ENCODE results near the gene ITGA8.

Gene ITGA8

GRCh38 chr10:15472431-15473395 lies 247.0 kb downstream of the ITGA8 start:
- Histone ChIP-seq H3K27ac (no peak overlapping the region), H3K27me3 (peaks cover 16% of the 10 kb centered on the region), H3K36me3 (no peaks in the 10 kb centered on the region), H3K4me3 (ENCODE audit: low read depth in 1 of 2, low read length in 1 of 2) (no peak overlapping the region), H3K4me1 (ENCODE audit: control insufficient read depth in 1 of 2, insufficient read depth in 1 of 2, low read depth in 1 of 2, low read length in 1 of 2) (no peaks in the 10 kb centered on the region), H3K9me3 (no peaks in the 10 kb centered on the region)
- no peak for TF ChIP-seq CTCF (IDR thresholded peaks at IDR 0.05)

DNA sequence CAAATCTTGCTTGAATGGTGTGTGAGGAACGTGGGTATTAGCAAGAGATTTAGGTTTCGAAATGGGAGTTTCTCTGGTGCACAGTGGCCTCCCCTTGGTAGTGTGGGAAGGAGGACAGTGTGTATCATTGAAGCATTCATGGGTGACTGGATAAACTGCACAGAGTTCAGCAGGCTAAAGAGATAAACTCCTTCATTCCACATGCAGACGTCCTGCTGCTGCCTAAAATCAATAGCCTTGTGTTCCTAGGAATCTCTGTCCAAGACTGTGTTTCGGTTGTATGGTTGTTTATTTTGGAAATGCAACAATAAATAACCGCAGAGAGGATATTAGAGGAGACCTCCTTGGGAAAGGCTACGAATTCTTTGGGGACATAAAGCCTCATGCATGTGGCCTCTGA lies 247.7 kb downstream of the ITGA8 start:
- Histone ChIP-seq H3K9me3 (no peaks in the 10 kb centered on the region), H3K4me3 (ENCODE audit: low read depth in 1 of 2, low read length in 1 of 2) (no peak overlapping the region), H3K27ac (no peak overlapping the region), H3K4me1 (ENCODE audit: control insufficient read depth in 1 of 2, insufficient read depth in 1 of 2, low read depth in 1 of 2, low read length in 1 of 2) (no peaks in the 10 kb centered on the region), H3K36me3 (no peaks in the 10 kb centered on the region), H3K27me3 (peaks cover 16% of the 10 kb centered on the region)
- TF ChIP-seq CTCF (IDR thresholded peaks at IDR 0.05) = no peak

- no peak for TF ChIP-seq CTCF (IDR thresholded peaks at IDR 0.05)
- Histone ChIP-seq H3K4me3 (ENCODE audit: low read depth in 1 of 2, low read length in 1 of 2) (no peak overlapping the region), H3K9me3 (no peaks in the 10 kb centered on the region), H3K4me1 (ENCODE audit: control insufficient read depth in 1 of 2, insufficient read depth in 1 of 2, low read depth in 1 of 2, low read length in 1 of 2) (no peaks in the 10 kb centered on the region), H3K27ac (no peak overlapping the region), H3K36me3 (no peaks in the 10 kb centered on the region), H3K27me3 (peaks cover 16% of the 10 kb centered on the region)
These were observed 250.6 kb downstream of the ITGA8 start for GRCh38 chr10:15469111-15469510.

DNA sequence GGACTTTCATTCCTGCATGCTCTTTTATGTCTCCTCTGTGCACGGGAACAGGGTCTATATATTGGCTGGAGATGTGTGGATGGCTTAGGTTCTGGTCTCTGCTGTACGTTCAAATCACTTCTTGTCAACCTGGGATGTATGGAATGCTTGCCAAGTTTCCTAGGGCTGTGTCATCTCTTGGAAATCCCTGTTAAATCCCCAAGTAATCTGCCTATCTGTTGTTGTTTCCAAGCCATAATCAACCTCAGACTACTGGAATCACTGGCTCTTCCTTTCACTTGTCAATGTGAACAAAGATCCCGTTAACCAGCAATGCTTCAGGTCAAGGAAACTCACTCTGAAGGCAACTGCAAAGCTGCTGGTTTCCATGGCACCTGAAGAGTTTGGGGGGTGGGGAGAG lies 255.3 kb downstream of the ITGA8 start:
- no peaks in the 10 kb centered on the region for H3K9me3 ChIP-seq
- TF ChIP-seq CTCF (IDR thresholded peaks at IDR 0.05) = no peak
- no peak overlapping the region for H3K27ac ChIP-seq
- H3K36me3 ChIP-seq = no peaks in the 10 kb centered on the region
- H3K27me3 ChIP-seq = no peaks in the 10 kb centered on the region
- no peak overlapping the region for H3K4me3 ChIP-seq (ENCODE audit: low read depth in 1 of 2, low read length in 1 of 2)
- no peaks in the 10 kb centered on the region for H3K4me1 ChIP-seq (ENCODE audit: control insufficient read depth in 1 of 2, insufficient read depth in 1 of 2, low read depth in 1 of 2, low read length in 1 of 2)

Data from neutrophil (primary cell).